Neural progenitor cell (in vitro differentiated cells): Measurements from ENCODE around the gene EIF1B.

ENCODE experiments used
- EZH2phosphoT487 ChIP-seq: fragments of 200-600 bp; sonication (generic); IDR thresholded peaks from 2 replicates; pipeline ENCODE4 v1.6.1; 2017; ENCODE audit warnings: antibody characterized with exemption
- TF ChIP-seq, protein P1 (sequence below): fragments of 200-600 bp; sonication (generic); IDR thresholded peaks from 2 replicates; pipeline ENCODE4 v1.5.1; 2017; ENCODE audit warnings: antibody characterized with exemption, mild to moderate bottlenecking

DNA sequence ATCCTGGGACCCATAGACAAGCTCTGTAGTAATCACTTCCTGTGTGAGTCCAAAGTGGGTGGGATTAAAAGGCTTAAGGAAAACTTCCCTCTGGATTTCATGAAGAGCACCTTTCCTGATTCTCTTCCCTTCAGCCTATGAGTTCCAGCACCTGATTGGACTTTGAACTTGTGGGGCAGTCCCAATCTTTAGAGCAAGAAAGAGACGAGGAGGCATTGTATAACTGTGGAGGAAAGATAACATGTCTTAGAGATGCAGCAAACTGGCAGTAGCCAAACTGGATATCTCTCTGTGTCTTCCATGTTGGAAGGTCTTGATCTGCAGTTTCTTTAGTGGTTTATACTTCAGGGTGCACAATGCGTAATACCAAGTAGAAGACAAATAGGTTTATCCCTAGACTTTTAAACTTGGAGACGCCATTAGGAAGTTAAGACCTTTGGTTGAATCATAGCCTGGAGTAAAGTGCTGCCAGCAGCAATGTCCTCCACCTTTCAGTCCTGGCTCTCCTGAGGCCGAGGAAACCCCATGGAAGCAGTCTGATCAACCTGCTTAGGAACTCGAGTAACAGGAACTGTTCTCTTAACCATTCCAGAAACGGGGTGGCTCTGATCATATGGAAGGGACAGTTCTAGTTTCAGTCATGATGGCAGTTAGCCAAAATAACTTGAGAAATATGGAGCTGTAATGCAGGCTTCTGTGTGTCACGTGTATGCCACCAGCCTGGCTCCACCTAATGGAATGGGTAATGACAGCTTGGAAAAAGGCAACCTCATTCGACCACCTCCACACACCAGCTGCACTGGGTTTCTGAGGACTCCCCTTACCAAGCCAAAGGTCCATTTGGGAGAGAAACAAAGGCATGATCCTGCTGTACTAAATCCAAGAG is 4.7 kb downstream of the EIF1B start:
- TF ChIP-seq, protein P1, sequence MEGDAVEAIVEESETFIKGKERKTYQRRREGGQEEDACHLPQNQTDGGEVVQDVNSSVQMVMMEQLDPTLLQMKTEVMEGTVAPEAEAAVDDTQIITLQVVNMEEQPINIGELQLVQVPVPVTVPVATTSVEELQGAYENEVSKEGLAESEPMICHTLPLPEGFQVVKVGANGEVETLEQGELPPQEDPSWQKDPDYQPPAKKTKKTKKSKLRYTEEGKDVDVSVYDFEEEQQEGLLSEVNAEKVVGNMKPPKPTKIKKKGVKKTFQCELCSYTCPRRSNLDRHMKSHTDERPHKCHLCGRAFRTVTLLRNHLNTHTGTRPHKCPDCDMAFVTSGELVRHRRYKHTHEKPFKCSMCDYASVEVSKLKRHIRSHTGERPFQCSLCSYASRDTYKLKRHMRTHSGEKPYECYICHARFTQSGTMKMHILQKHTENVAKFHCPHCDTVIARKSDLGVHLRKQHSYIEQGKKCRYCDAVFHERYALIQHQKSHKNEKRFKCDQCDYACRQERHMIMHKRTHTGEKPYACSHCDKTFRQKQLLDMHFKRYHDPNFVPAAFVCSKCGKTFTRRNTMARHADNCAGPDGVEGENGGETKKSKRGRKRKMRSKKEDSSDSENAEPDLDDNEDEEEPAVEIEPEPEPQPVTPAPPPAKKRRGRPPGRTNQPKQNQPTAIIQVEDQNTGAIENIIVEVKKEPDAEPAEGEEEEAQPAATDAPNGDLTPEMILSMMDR = no peak
- TF ChIP-seq EZH2phosphoT487 = no peak
